OCI-LY7 (cell line): Measurements from ENCODE around the gene KCNE1.
"Not testable (repeated sequence)": the region's sequence is repeated elsewhere in the genome, so short reads cannot be mapped to it uniquely, and the experiment has no call there.

ENCODE experiments used
- CTCF ChIP-seq: fragments of 200-600 bp; sonication (generic); conservative IDR thresholded peaks from 2 replicates; pipeline ENCODE4 v1.5.1; 2014; ENCODE audit warnings: mild to moderate bottlenecking, antibody characterized with exemption, low read length, moderate library complexity, mixed read lengths
- EZH2phosphoT487 ChIP-seq: fragments of 200-600 bp; sonication (generic); IDR thresholded peaks from 2 replicates; pipeline ENCODE4 v1.6.1; 2018; ENCODE audit warnings: low read depth, borderline replicate concordance, mild to moderate bottlenecking, mixed run types, antibody characterized with exemption, low read length, moderate library complexity, mixed read lengths

GRCh38 chr21:34423805-34424204, 88.2 kb downstream of the KCNE1 start, which contains the start of gene SMIM34:
- TF ChIP-seq CTCF, EZH2phosphoT487: not testable (repeated sequence)
